SK-N-SH (cell line): ENCODE measurements around the gene SKP2.

ENCODE experiments used
- CHD2 ChIP-seq: fragments of 150-350 bp; IDR thresholded peaks from 2 replicates; pipeline ENCODE4 v1.6.1; 2018; ENCODE audit warnings: low read length; ENCODE audit not compliant: partially characterized antibody
- CTCF ChIP-seq: fragments of 200-600 bp; sonication (generic); IDR thresholded peaks from 2 replicates; pipeline ENCODE4 v1.6.1; 2017; ENCODE audit warnings: antibody characterized with exemption, mild to moderate bottlenecking, moderate library complexity
- EZH2phosphoT487 ChIP-seq: fragments of 200-600 bp; sonication (generic); IDR thresholded peaks from 2 replicates; pipeline ENCODE4 v1.6.1; 2017; ENCODE audit warnings: low read depth, mixed run types, mild to moderate bottlenecking, antibody characterized with exemption, moderate library complexity, borderline replicate concordance
- IRF3 ChIP-seq: fragments of 150-350 bp; IDR thresholded peaks from 2 replicates; pipeline ENCODE4 v1.6.1; 2016; ENCODE audit warnings: mild to moderate bottlenecking, low read depth, low read length
- JUND ChIP-seq: IDR thresholded peaks from 2 replicates; pipeline ENCODE4 v1.4.0; 2012
- NFIC ChIP-seq: IDR thresholded peaks from 2 replicates; pipeline ENCODE4 v1.4.0; 2012; ENCODE audit warnings: borderline replicate concordance
- POLR2AphosphoS5 ChIP-seq: IDR thresholded peaks from 2 replicates; pipeline ENCODE4 v1.6.1; 2012; ENCODE audit warnings: low read depth, low read length
- USF1 ChIP-seq: IDR thresholded peaks from 2 replicates; pipeline ENCODE4 v1.4.0; 2012; ENCODE audit warnings: low read depth, borderline replicate concordance
- TF ChIP-seq, protein P1 (sequence below): fragments of 150-350 bp; IDR thresholded peaks from 2 replicates; pipeline ENCODE4 v1.6.1; 2017; ENCODE audit warnings: antibody characterized with exemption, low read length, low read depth, borderline replicate concordance
- TF ChIP-seq, protein P2 (sequence below): IDR thresholded peaks from 2 replicates; pipeline ENCODE4 v1.6.1; 2012; ENCODE audit warnings: mild to moderate bottlenecking, low read depth, low read length, moderate library complexity

DNA sequence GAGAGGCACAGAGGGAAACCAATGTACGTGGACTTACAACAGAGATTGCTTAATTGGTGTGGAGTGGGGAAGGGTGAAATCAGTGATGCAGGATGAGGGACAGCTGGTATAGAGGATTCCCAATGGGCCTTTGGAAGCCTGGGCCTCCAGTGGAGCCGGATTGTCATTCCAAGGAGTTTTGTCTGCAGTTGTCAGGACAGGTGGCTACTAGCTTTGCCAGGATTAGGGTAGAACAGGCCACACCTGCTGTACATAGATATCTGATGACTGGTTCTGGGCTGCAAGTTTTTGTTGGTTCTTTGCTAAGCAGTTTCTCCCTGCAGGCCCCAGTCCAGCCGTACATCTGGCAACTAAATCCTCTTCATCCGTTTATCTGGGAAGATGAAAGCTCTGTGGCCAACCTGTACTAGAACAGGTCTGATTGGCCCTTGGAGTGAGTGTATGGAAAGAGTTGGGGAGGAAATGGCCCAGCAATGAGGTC is 4.2 kb downstream of the SKP2 start:
- TF ChIP-seq JUND (no peak), POLR2AphosphoS5 (no peak), IRF3 (no peak), USF1 (no peak), CHD2 (no peak), EZH2phosphoT487 (no peak), CTCF (no peak), NFIC (no peak)
- TF ChIP-seq, protein P1, sequence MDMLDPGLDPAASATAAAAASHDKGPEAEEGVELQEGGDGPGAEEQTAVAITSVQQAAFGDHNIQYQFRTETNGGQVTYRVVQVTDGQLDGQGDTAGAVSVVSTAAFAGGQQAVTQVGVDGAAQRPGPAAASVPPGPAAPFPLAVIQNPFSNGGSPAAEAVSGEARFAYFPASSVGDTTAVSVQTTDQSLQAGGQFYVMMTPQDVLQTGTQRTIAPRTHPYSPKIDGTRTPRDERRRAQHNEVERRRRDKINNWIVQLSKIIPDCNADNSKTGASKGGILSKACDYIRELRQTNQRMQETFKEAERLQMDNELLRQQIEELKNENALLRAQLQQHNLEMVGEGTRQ, result no peak
- TF ChIP-seq, protein P2, sequence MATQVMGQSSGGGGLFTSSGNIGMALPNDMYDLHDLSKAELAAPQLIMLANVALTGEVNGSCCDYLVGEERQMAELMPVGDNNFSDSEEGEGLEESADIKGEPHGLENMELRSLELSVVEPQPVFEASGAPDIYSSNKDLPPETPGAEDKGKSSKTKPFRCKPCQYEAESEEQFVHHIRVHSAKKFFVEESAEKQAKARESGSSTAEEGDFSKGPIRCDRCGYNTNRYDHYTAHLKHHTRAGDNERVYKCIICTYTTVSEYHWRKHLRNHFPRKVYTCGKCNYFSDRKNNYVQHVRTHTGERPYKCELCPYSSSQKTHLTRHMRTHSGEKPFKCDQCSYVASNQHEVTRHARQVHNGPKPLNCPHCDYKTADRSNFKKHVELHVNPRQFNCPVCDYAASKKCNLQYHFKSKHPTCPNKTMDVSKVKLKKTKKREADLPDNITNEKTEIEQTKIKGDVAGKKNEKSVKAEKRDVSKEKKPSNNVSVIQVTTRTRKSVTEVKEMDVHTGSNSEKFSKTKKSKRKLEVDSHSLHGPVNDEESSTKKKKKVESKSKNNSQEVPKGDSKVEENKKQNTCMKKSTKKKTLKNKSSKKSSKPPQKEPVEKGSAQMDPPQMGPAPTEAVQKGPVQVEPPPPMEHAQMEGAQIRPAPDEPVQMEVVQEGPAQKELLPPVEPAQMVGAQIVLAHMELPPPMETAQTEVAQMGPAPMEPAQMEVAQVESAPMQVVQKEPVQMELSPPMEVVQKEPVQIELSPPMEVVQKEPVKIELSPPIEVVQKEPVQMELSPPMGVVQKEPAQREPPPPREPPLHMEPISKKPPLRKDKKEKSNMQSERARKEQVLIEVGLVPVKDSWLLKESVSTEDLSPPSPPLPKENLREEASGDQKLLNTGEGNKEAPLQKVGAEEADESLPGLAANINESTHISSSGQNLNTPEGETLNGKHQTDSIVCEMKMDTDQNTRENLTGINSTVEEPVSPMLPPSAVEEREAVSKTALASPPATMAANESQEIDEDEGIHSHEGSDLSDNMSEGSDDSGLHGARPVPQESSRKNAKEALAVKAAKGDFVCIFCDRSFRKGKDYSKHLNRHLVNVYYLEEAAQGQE, result no peak
